Fibroblast of villous mesenchyme (primary cell): ENCODE measurements around the gene MESP2. TPM values are rescaled to one million over a fixed set of nuclear protein-coding genes. Genes with fewer than 3 reads are reported as not detected.
"Not testable (repeated sequence)": the region's sequence is repeated elsewhere in the genome, so short reads cannot be mapped to it uniquely, and the experiment has no call there.

ENCODE experiments used
- DNase-seq: peaks from one replicate; pipeline ENCODE4 v3.0.0-alpha.2; 2010; ENCODE audit warnings: low read depth
- H3K4me3 ChIP-seq: 2 replicates; pipeline ENCODE4 v1.5.1; 2011; ENCODE audit warnings: low read depth, mild to moderate bottlenecking, low read length
- total RNA-seq: library from RNA; depleted of rRNA; stranded (reverse); fragments of >200 nt; gene quantifications from 2 replicates; pipeline ENCODE4 v1.2.3, GENCODE V29; 2012
- TF ChIP-seq, protein P1 (sequence below): IDR thresholded peaks from 2 replicates; pipeline ENCODE4 v1.5.1; 2012; ENCODE audit warnings: low read depth, mild to moderate bottlenecking, low read length; ENCODE audit not compliant: insufficient read depth

MESP2 gene
- total RNA-seq, 1 donor: 0.43 TPM

DNA sequence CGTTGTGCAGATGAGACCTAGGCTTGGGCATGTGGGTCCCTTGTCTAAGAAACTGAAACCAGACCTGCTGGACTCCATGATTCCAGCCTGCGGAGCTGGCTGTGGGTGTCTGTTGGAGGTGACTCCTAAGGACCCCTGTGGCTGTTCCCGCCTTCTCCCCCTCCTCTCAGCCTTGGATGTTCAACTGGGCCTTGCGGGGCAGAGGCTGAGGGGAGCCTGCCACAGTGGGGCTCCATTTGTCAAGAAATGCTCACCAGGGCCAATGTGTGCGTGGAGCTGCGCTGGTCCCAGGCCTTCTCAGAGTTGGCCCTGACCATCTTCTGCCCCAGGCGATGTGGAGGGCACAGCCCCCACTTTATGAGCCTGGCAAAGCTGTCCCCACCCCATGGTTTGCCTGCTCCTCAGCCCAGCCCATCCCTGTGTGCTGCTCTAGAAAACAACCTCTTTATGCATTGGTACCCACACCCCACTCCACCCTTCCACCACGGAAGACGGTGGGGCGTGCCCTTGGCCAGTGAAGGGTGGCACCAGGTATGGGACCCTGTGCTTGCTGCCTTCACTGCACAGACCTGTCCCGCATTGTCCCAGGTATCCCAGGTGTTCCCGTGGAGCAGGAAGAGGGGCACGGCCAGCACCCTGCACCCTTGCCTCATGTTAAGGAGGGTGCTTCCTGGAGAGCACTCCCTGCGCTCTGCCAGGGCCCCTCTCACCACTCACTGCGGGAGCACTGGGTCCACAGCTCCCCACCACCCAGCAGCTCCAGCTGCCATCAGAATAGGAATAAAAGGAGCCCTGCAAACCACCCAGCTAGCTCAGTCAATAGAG lies 7.9 kb downstream of the MESP2 start:
- DNase-seq: no peak
- H3K4me3 ChIP-seq: no peak overlapping the region
- TF ChIP-seq, protein P1, sequence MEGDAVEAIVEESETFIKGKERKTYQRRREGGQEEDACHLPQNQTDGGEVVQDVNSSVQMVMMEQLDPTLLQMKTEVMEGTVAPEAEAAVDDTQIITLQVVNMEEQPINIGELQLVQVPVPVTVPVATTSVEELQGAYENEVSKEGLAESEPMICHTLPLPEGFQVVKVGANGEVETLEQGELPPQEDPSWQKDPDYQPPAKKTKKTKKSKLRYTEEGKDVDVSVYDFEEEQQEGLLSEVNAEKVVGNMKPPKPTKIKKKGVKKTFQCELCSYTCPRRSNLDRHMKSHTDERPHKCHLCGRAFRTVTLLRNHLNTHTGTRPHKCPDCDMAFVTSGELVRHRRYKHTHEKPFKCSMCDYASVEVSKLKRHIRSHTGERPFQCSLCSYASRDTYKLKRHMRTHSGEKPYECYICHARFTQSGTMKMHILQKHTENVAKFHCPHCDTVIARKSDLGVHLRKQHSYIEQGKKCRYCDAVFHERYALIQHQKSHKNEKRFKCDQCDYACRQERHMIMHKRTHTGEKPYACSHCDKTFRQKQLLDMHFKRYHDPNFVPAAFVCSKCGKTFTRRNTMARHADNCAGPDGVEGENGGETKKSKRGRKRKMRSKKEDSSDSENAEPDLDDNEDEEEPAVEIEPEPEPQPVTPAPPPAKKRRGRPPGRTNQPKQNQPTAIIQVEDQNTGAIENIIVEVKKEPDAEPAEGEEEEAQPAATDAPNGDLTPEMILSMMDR: no peak

DNA sequence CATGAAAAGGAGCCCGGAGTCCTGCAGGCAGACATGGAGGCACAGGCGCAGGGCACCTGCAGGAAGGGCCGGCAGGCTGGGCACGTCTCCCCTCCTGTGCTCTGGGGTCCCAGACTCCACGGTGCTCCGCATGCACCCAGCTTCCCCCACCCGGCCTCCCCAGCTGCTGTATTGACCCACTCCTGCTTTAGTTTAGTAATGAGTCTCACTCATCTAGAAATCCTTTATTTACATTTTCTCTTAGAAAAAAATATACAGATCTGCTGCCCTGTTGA lies 8.5 kb downstream of the MESP2 start:
- DNase-seq: no peak
- no peak overlapping the region for H3K4me3 ChIP-seq
- TF ChIP-seq, protein P1: no peak

DNA sequence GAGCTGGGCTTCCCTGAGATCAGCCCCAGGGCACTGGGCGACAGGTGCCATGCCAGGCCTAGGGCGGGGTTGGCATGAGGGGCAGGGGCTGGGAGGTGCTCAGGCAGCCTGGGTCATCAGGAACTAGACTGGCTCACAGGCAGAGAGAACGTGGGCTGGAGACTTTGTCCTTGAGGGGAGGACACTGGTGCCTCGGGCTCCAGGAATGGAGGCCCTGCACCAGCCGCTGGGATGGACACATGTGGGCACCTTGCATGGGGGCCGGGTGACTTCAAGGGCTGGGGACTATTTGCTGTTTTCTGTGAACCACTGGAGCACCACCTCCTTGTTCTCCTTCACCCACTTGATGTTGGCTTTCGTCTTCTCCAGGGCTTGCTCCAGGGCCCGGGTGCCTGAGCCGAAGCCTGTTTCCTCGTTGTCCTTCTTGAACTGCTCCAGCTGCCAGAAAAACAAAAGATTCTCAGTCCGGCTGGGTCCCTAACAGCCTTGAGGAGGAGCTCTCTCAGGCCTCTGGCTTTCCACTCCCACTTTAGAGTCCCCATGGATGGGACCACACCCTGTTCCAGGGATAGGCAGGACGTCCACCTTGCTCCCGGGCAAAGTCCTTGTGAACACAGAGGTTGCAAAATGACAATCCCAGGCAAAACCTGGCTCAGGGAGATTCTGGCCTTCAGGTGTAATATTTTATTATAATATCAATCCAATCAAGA lies 9.1 kb downstream of the MESP2 start:
- no peak for DNase-seq

DNA sequence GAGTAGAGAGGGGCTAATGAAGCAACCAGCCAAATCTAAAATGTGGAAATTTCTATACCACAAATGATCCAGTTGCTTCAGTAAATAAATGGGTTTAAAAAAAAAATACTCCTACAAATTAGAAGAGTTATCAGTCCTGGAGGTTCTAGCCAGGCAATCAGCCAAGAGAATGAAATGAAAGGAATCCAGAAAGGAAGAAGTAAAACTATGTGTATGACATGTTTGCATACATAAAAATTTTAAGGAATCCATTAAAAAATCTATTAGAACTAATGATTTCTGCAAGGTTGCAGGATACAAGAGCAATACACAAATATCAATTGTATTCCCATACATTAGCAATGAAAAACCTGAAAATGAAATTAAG lies 9.6 kb downstream of the MESP2 start:
- no peak overlapping the region for H3K4me3 ChIP-seq
- DNase-seq: peak; percentile 31
- TF ChIP-seq, protein P1: no peak

More for the DNA sequence above, 9.1 kb downstream of the MESP2 start:
- no peak overlapping the region for H3K4me3 ChIP-seq
- TF ChIP-seq, protein P1: no peak

DNA sequence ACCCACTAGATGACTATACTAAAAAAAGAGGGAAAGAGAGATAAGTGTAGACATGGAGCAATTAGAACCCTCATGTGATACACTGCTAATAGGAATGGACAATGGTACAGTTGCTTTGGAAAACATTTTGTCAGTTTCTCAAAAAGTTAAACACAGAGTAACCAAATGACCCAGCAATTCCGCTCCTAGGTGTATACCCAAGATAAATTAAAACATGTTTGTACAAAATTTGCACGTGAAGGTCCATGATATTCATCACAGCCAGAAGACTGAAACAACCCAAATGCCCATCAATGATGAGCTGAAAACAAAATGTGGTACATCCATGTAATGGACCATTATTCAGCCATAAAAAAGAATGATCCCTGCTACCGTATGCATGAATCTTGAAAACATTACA lies 11.8 kb downstream of the MESP2 start:
- DNase-seq: no peak
- H3K4me3 ChIP-seq: no peak overlapping the region
- TF ChIP-seq, protein P1: no peak

DNA sequence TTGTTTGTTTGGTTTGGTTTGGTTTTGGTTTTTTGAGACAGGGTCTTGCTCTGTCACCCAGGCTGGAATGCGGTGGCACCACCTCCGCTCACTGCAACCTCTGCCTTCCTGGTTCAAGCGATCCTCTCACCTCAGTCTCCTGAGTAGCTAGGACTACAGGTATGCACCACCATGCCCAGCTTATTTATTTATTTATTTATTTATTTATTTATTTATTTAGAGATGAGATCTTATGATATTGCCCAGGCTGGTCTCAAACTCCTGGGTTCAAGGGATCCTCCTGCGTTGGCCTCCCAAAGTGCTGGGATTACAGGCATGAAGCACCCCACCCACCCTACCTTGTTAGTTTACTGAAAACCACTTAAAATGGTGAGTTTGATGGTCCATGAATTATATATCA lies 12.5 kb downstream of the MESP2 start:
- not testable (repeated sequence) for DNase-seq, H3K4me3 ChIP-seq

DNA sequence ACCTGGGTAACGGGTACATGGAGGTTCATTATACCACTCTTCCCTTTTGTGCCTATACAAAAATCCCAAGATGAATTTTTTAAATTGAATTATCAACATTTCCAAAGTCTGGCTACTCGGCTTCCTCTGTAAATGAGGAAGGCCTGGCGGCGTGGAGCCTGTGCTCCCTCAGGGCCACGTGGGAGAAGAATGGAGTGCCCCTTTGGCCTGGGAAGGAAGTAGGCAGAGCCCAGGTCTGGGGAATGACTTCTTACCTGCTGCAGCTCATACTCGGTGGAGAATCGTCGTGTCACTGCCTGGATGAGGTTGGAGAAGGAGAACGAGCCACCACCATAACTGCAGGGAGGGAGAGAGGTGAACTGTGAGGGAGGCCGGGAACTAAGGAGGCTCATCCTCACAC lies 14.1 kb downstream of the MESP2 start:
- H3K4me3 ChIP-seq: no peak overlapping the region
- DNase-seq: no peak
- TF ChIP-seq, protein P1: no peak
